Measurements from ENCODE around the gene POLR2L.

POLR2L gene

GRCh38 chr11:827146-827896, 15.0 kb downstream of the POLR2L start:
- Histone ChIP-seq H3K9ac (no peak overlapping the region), H3K79me2 (no peaks in the 10 kb centered on the region), H3K27me3 (ENCODE audit: control insufficient read depth, insufficient read depth, low read length) (no peaks in the 10 kb centered on the region), H3K27ac (no peak overlapping the region), H3K9me3 (ENCODE audit: control insufficient read depth, low read length) (no peaks in the 10 kb centered on the region), H3K36me3 (ENCODE audit: control insufficient read depth, insufficient read depth, low read length) (no peaks in the 10 kb centered on the region), H3K4me2 (ENCODE audit: low read length) (peak overlapping the region; percentile 77), H2AFZ (peak overlapping the region; percentile 63), H3K4me3 (ENCODE audit: low read depth, low read length) (peak overlapping the region; percentile 49), H3K4me1 (peaks cover under 1% of the 10 kb centered on the region)
- no peak for TF ChIP-seq CTCF (IDR thresholded peaks at IDR 0.05)

- H3K27ac ChIP-seq, result no peak overlapping the region
- H3K36me3 ChIP-seq (ENCODE audit: control insufficient read depth, insufficient read depth, low read length), result no peaks in the 10 kb centered on the region
- peak overlapping the region; percentile 77 for H3K4me2 ChIP-seq (ENCODE audit: low read length)
- no peak overlapping the region for H3K9ac ChIP-seq
- H3K79me2 ChIP-seq, result no peaks in the 10 kb centered on the region
- no peak for TF ChIP-seq CTCF (IDR thresholded peaks at IDR 0.05)
- H2AFZ ChIP-seq, result peak overlapping the region; percentile 63
- H3K27me3 ChIP-seq (ENCODE audit: control insufficient read depth, insufficient read depth, low read length), result no peaks in the 10 kb centered on the region
- no peaks in the 10 kb centered on the region for H3K4me1 ChIP-seq
- H3K4me3 ChIP-seq (ENCODE audit: low read depth, low read length), result peak overlapping the region; percentile 49
- no peaks in the 10 kb centered on the region for H3K9me3 ChIP-seq (ENCODE audit: control insufficient read depth, low read length)
Measured at GRCh38 chr11:826836-827145, 15.5 kb downstream of the POLR2L start.

GRCh38 chr11:826227-826621, 16.1 kb downstream of the POLR2L start:
- no peak for TF ChIP-seq CTCF (IDR thresholded peaks at IDR 0.05)
- Histone ChIP-seq H3K79me2 (no peaks in the 10 kb centered on the region), H3K9me3 (ENCODE audit: control insufficient read depth, low read length) (no peaks in the 10 kb centered on the region), H3K27ac (no peak overlapping the region), H3K36me3 (ENCODE audit: control insufficient read depth, insufficient read depth, low read length) (no peaks in the 10 kb centered on the region), H2AFZ (no peak overlapping the region), H3K4me3 (ENCODE audit: low read depth, low read length) (no peak overlapping the region), H3K9ac (no peak overlapping the region), H3K4me1 (no peaks in the 10 kb centered on the region), H3K4me2 (ENCODE audit: low read length) (no peak overlapping the region), H3K27me3 (ENCODE audit: control insufficient read depth, insufficient read depth, low read length) (no peaks in the 10 kb centered on the region)

- H3K79me2 ChIP-seq, result peaks cover 2% of the 10 kb centered on the region
- H3K4me3 ChIP-seq (ENCODE audit: low read depth, low read length), result no peak overlapping the region
- no peaks in the 10 kb centered on the region for H3K36me3 ChIP-seq (ENCODE audit: control insufficient read depth, insufficient read depth, low read length)
- H3K9ac ChIP-seq, result no peak overlapping the region
- H2AFZ ChIP-seq, result no peak overlapping the region
- no peak overlapping the region for H3K27ac ChIP-seq
- H3K27me3 ChIP-seq (ENCODE audit: control insufficient read depth, insufficient read depth, low read length), result no peaks in the 10 kb centered on the region
- H3K4me2 ChIP-seq (ENCODE audit: low read length), result no peak overlapping the region
- no peak for TF ChIP-seq CTCF (IDR thresholded peaks at IDR 0.05)
- no peaks in the 10 kb centered on the region for H3K9me3 ChIP-seq (ENCODE audit: control insufficient read depth, low read length)
- H3K4me1 ChIP-seq, result no peaks in the 10 kb centered on the region
Measured at GRCh38 chr11:825366-826226, 16.7 kb downstream of the POLR2L start.

Measured in parathyroid adenoma (tissue), 2 donors.